Measurements from ENCODE around the gene PDIA4. TPM values are rescaled to one million over a fixed set of nuclear protein-coding genes. Genes with fewer than 3 reads are reported as not detected.

PDIA4 gene
- total and polyA plus RNA-seq, 2 of the 8 experiments (the other 6 are each of a cell fraction or from before 2014, with no cell fraction given), result 119 to 303 TPM

GRCh38 chr7:149036676-149037075 lies 8.4 kb upstream of the PDIA4 start (continued):
- TF ChIP-seq FOSL1 (IDR thresholded peaks at IDR 0.05; ENCODE audit: insufficient read depth, low read depth, low read length), result no peak
